DND-41 (cell line): ENCODE data around the gene MYH9.

Experiments
- ATAC-seq: fragments of 200-7000 bp; cut with Tn5 transposase; 3 replicates; pipeline ENCODE4 v1.9.1; 2021; ENCODE audit warnings: low read depth; ENCODE audit not compliant: insufficient read depth
- DNase-seq: peaks from one replicate; pipeline ENCODE4 v3.0.0-alpha.2; 2020
- H2AFZ ChIP-seq: 2 replicates; pipeline ENCODE4 v1.6.0; 2012; ENCODE audit warnings: low read depth, low read length
- H3K27ac ChIP-seq: 2 replicates; pipeline ENCODE4 v1.5.1; 2012; ENCODE audit warnings: low read length, inconsistent platforms
- H3K27me3 ChIP-seq: fragments of 200-600 bp; sonication (generic); 2 replicates; pipeline ENCODE4 v1.6.0; 2012; ENCODE audit warnings: low read length, mild to moderate bottlenecking, inconsistent platforms; ENCODE audit not compliant: insufficient read depth, poor library complexity
- H3K36me3 ChIP-seq: 2 replicates; pipeline ENCODE4 v1.5.1; 2012; ENCODE audit warnings: low read length, inconsistent platforms; ENCODE audit not compliant: insufficient read depth
- H3K4me1 ChIP-seq: 2 replicates; pipeline ENCODE4 v1.5.1; 2012; ENCODE audit warnings: mild to moderate bottlenecking, low read length; ENCODE audit not compliant: insufficient read depth
- H3K4me2 ChIP-seq: 2 replicates; pipeline ENCODE4 v1.6.0; 2012; ENCODE audit warnings: mild to moderate bottlenecking, moderate library complexity, low read length, inconsistent platforms; ENCODE audit not compliant: insufficient read depth
- H3K4me3 ChIP-seq, 2 experiments: fragments of 200-600 bp in 1 of 2; shearing (Covaris generic) in 1 of 2; 2 replicates each; pipeline ENCODE4 v1.5.1; 2012 to 2016; ENCODE audit warnings: inconsistent platforms in 2 of 2, low read length in 2 of 2, mild to moderate bottlenecking in 2 of 2, low read depth in 1 of 2, moderate library complexity in 1 of 2
- H3K79me2 ChIP-seq: 2 replicates; pipeline ENCODE4 v1.6.0; 2012; ENCODE audit warnings: low read length, inconsistent platforms; ENCODE audit not compliant: insufficient read depth
- H3K9ac ChIP-seq: 2 replicates; pipeline ENCODE4 v1.6.0; 2012; ENCODE audit warnings: low read depth, mild to moderate bottlenecking, inconsistent platforms, low read length, moderate library complexity
- H3K9me3 ChIP-seq: 2 replicates; pipeline ENCODE4 v1.5.1; 2012; ENCODE audit warnings: low read length, moderate library complexity, mild to moderate bottlenecking, inconsistent platforms; ENCODE audit not compliant: insufficient read depth, severe bottlenecking
- H4K20me1 ChIP-seq: 2 replicates; pipeline ENCODE4 v1.6.0; 2012; ENCODE audit warnings: low read length; ENCODE audit not compliant: insufficient read depth
- CTCF ChIP-seq: IDR thresholded peaks from 2 replicates; pipeline ENCODE4 v1.5.1; 2012; ENCODE audit warnings: borderline replicate concordance, low read length, moderate library complexity, mild to moderate bottlenecking; ENCODE audit not compliant: poor library complexity, severe bottlenecking; ENCODE audit errors: extremely low read depth
- EZH2 ChIP-seq: IDR thresholded peaks from 3 replicates; pipeline ENCODE4 v1.6.1; 2012; ENCODE audit warnings: borderline replicate concordance, low read depth, mild to moderate bottlenecking, moderate library complexity, low read length, inconsistent platforms; ENCODE audit not compliant: severe bottlenecking

Gene MYH9

GRCh38 chr22:36367066-36367465, 20.7 kb downstream of the MYH9 start:
- Histone ChIP-seq H3K27ac (no peak overlapping the region), H3K27me3 (no peaks in the 10 kb centered on the region), H3K4me2 (no peak overlapping the region), H3K9me3 (no peaks in the 10 kb centered on the region), H2AFZ (no peak overlapping the region), H3K9ac (no peak overlapping the region), H3K4me1 (peaks cover 34% of the 10 kb centered on the region), H3K4me3 (no peak overlapping the region), H4K20me1 (peaks cover 91% of the 10 kb centered on the region), H3K36me3 (peaks cover 52% of the 10 kb centered on the region), H3K79me2 (peaks cover 100% of the 10 kb centered on the region)
- no peak for DNase-seq
- TF ChIP-seq EZH2 = no peak
- TF ChIP-seq CTCF = no peak
- ATAC-seq = no peak

GRCh38 chr22:36366291-36366708, 21.5 kb downstream of the MYH9 start:
- DNase-seq (no peak), ATAC-seq (no peak)
- H3K27me3 ChIP-seq = no peaks in the 10 kb centered on the region
- no peak overlapping the region for H3K9ac ChIP-seq
- H3K9me3 ChIP-seq = no peaks in the 10 kb centered on the region
- H3K36me3 ChIP-seq = peaks cover 52% of the 10 kb centered on the region
- H3K4me1 ChIP-seq = peaks cover 30% of the 10 kb centered on the region
- H2AFZ ChIP-seq = no peak overlapping the region
- H3K4me2 ChIP-seq = no peak overlapping the region
- TF ChIP-seq CTCF (no peak), EZH2 (no peak)
- H3K79me2 ChIP-seq = peaks cover 100% of the 10 kb centered on the region
- peaks cover 91% of the 10 kb centered on the region for H4K20me1 ChIP-seq
- H3K4me3 ChIP-seq = no peak overlapping the region
- no peak overlapping the region; the same call in 1 of the 2 replicates for H3K27ac ChIP-seq

- H3K36me3 ChIP-seq = peaks cover 54% of the 10 kb centered on the region
- TF ChIP-seq CTCF = no peak
- TF ChIP-seq EZH2 = no peak
- H4K20me1 ChIP-seq = peaks cover 89% of the 10 kb centered on the region
- peak; percentile 80 for ATAC-seq
- no peaks in the 10 kb centered on the region for H3K27me3 ChIP-seq
- H2AFZ ChIP-seq = no peak overlapping the region
- no peak overlapping the region for H3K27ac ChIP-seq
- no peak overlapping the region for H3K4me2 ChIP-seq
- H3K79me2 ChIP-seq = peaks cover 99% of the 10 kb centered on the region
- peak; percentile 60 for DNase-seq
- H3K4me3 ChIP-seq = no peak overlapping the region
- H3K9ac ChIP-seq = no peak overlapping the region
- H3K9me3 ChIP-seq = no peaks in the 10 kb centered on the region
- H3K4me1 ChIP-seq = peaks cover 27% of the 10 kb centered on the region
These were observed 22.8 kb downstream of the MYH9 start for GRCh38 chr22:36365020-36365411.
